ENCODE results near the gene LDAF1.
A peak's percentile ranks its signal among the peaks of the same experiment; 100 is the strongest.
"Not testable (repeated sequence)": the region's sequence is repeated elsewhere in the genome, so short reads cannot be mapped to it uniquely, and the experiment has no call there.

Gene LDAF1

GRCh38 chr16:21158208-21159110, at the start of gene LDAF1:
TSS of gene LDAF1 (plus strand) at chr16:21158674. CDS start at chr16:21161183, 2,509 bp downstream.
- FAIRE-seq, result no peak

GRCh38 chr16:21115551-21115950, 42.9 kb upstream of the LDAF1 start:
- FAIRE-seq; DNase-seq (ENCODE audit: insufficient read length, low spot score): not testable (repeated sequence)

More at GRCh38 chr16:21158208-21159110, at the start of gene LDAF1:
- peak; percentile 65 for DNase-seq (ENCODE audit: insufficient read length, low spot score)

DNA sequence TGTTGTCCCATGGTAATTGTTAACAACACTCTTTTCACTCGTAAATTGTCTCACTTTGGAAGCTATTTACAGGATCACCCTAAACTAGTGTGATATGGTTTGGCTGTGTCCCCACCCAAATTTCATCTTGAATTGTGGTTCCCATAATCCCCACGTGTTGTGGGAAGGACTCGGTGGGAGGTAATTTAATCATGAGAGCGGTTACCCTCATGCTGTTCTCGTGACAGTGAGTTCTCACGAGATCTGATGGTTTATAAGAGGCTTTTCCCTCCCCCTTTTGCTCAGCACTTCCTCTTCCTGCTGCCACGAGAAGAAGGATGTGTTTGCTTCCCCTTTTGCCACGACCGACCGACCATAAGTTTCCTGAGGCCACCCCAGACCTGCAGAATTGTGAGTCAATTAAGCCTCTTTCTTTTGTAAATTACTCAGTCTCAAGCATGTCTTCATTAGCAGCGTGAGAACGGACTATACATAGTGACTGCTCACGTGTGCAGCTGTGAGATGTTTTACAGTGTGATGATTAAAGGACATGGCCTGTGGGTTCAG, 42.3 kb upstream of the LDAF1 start:
- FAIRE-seq (no peak), DNase-seq (ENCODE audit: insufficient read length, low spot score) (no peak)

DNA sequence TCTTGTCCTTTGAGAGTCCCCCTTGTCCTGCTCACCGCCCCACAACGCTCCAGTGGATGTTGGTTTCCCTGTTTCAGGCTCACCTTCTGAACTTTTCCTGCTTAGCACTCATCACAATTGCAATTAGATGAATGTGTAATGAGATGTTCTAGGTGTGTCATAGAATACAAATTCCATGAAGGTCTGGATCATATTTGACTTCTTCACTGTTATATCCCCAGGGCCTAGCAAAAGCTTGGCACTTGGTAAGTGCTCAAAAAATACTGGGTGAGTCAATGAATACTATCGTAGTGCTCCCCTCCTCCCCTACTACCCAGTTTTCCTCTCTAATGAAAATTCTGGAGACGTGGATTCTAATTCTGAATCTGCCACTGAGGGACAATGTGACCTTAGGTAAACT, 40.9 kb upstream of the LDAF1 start:
- FAIRE-seq (no peak), DNase-seq (ENCODE audit: insufficient read length, low spot score) (no peak)

- DNase-seq (ENCODE audit: insufficient read length, low spot score) (no peak), FAIRE-seq (no peak)
These were observed 37.4 kb upstream of the LDAF1 start for GRCh38 chr16:21120976-21121520.

GRCh38 chr16:21125191-21125590, 33.3 kb upstream of the LDAF1 start:
- FAIRE-seq, result no peak
- DNase-seq (ENCODE audit: insufficient read length, low spot score), result no peak

DNA sequence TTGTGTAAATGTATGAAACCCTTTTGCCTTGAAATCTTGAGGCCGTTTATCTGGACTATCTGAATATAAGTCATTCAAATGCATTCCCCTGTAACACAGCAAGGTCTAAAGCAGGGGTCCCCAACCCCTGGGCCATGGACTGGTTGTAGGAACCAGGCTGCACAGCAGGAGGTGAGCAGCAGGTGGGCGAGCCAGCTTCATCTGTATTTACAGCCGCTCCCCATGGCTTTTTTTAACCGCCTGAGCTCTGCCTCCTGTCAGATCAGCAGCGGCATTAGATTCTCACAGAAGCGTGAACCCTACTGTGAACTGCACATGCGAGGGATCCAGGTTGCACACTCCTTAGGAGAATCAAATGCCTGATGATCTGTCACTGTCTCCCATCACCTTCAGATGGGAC, 32.0 kb upstream of the LDAF1 start:
- FAIRE-seq (no peak), DNase-seq (ENCODE audit: insufficient read length, low spot score) (no peak)

DNA sequence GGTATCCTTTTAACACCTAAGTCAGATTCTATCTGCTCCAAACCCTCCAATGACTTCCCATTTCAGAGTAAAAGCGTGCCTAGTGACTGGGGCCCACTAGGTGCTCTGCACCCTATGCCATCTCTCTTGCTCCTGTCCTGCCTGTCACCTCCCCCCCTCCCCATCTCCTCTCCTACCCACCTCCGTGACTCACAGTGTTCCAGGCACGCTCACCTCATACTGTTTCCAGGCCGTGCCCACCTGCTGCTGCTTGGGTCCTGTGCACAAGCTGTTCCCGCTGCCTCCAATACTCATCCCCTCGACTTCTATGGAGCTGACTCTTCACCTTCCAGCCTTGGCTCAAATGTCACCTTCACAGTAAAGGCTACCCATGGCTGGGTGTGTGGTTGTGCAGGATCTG, 29.5 kb upstream of the LDAF1 start:
- DNase-seq (ENCODE audit: insufficient read length, low spot score), result no peak
- no peak for FAIRE-seq

DNA sequence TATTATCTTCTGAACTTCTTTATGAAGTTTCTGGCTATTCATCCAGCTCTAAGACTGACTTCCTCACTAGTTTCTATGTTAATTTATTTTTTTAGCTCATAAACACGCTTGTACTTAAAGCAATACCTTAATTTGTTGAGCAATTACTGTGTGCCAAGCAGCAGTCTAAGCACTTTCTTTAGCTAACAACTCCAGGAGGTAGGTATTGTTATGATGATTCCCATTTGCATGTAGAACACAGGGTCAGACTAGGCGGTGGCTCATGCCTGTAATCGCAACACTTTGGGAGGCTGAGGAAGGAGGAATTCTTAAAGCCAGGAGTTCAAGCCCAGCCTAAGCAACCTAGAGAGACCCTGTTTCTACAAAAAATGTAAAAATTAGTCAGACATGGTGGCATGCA, 27.7 kb upstream of the LDAF1 start:
- FAIRE-seq, result no peak
- DNase-seq (ENCODE audit: insufficient read length, low spot score), result no peak

DNA sequence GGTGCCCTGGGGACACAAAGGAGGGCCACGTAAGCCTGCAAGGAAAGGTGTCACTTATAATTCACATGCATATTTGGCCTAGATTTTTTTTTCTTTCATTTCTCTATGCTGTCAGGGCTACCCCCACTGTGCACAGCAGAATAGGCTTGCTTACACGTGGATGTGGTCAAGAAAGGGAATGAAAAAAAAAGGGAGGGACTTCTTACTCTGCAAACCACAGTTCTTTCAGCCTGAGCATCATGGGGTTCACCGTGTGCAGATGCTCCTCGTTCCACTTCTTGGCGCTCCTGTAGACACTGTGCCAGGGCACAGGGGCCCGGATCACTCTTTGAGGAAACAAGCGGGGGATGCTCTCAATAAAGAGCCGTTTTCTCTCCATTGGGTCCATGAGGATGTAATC, 24.4 kb upstream of the LDAF1 start:
- DNase-seq (ENCODE audit: insufficient read length, low spot score) (no peak), FAIRE-seq (no peak)

- no peak for DNase-seq (ENCODE audit: insufficient read length, low spot score)
- no peak for FAIRE-seq
These were observed 12.7 kb upstream of the LDAF1 start for GRCh38 chr16:21145738-21146137.

GRCh38 chr16:21150375-21151001, 8.0 kb upstream of the LDAF1 start, which contains the start of gene DNAH3:
TSS of gene DNAH3 (minus strand) at chr16:21150846. CDS start at chr16:21150319, 527 bp downstream.
- DNase-seq (ENCODE audit: insufficient read length, low spot score) (no peak), FAIRE-seq (no peak)

DNA sequence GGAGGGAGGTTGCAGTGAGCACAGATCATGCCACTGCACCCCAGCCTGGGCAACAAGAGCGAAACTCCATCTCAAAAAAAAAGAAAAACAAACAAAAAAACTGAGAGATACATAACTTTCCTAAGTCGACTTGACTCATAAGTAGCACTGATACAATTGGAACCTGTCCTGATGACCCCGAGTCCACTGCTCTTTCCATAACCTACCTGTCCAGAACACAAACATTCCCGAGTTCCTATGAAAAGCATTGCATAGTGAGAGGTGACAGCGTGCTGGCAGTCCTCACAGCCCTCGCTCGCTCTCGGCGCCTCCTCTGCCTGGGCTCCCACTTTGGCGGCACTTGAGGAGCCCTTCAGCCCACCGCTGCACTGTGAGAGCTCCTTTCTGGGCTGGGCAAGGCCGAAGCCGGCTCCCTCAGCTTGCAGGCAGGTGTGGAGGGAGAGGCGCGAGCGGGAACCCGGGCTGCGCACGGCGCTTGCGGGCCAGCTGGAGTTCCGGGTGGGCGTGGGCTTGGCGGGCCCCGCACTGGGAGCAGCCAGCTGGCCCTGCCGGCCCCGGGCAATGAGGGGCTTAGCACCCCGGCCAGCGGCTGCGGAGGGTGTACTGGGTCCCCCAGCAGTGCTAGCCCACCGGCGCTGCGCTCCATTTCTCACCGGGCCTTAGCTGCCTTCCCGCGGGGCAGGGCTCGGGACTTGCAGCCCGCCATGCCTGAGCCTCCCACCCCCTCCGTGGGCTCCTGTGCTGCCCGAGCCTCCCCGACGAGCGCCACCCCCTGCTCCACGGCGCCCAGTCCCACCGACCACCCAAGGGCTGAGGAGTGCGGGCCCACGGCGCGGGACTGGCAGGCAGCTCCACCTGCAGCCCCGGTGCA, 6.1 kb upstream of the LDAF1 start:
- not testable (repeated sequence) for DNase-seq (ENCODE audit: insufficient read length, low spot score); FAIRE-seq

GRCh38 chr16:21153124-21153729, 5.2 kb upstream of the LDAF1 start:
- not testable (repeated sequence) for DNase-seq (ENCODE audit: insufficient read length, low spot score); FAIRE-seq

DNA sequence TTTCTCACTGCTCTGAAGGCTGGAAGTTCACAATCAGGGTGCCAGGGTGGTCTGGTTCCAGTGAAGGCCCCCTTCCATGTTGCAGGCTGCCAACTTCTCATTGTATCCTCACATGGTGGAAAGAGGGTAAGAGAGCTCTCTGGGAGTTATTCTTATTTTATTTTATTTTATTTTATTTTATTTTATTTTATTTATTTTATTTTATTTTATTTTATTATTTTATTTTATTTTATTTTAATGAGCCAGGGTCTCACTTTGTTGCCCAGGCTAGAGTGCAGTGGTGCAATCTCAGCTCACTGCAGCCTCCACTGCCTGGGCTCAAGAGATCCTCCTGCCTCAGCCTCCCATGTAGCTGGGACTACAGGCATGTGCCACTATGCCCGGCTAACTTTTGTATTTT, 2.5 kb upstream of the LDAF1 start:
- not testable (repeated sequence) for DNase-seq (ENCODE audit: insufficient read length, low spot score); FAIRE-seq

GRCh38 chr16:21156767-21157467, 1.6 kb upstream of the LDAF1 start:
- no peak for FAIRE-seq
- peak; percentile 73 for DNase-seq (ENCODE audit: insufficient read length, low spot score)

- no peak for DNase-seq (ENCODE audit: insufficient read length, low spot score)
- FAIRE-seq, result no peak
These were observed 842 bp upstream of the LDAF1 start for GRCh38 chr16:21157632-21158031.

DNA sequence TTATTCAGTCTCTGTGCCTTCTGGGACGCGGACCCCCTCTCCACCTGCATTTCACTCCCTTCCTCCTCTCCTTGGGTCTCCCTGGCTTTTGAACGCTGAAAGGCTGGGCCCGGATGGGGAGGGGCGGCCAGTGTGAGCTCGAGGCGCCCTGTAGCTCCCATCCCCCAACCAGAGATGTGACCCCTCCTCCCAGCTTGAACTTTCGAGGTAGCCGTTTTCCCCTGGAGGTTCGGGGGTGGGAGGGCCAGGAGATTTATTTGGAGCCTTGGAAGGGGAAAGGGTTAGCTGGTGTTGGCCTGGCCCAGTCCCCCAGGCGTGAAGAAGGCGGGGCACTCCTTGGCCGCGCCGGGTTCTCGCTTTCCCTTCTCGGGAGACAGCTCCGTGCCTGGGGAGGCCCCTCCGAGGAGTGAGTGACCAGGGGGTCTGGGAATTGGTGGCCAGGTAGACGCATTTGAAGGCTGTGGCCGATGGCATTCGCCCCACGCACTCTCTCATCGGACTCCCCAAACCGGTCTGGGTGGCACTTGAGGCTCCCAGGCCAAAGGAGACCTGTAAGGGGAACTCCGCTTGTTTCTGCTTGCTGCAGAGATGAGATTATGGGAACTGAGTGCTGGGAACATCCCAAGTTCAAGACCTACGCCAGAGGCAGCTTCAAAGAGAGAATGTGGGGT, 942 bp downstream of the LDAF1 start:
- DNase-seq (ENCODE audit: insufficient read length, low spot score) (no peak), FAIRE-seq (no peak)

DNA sequence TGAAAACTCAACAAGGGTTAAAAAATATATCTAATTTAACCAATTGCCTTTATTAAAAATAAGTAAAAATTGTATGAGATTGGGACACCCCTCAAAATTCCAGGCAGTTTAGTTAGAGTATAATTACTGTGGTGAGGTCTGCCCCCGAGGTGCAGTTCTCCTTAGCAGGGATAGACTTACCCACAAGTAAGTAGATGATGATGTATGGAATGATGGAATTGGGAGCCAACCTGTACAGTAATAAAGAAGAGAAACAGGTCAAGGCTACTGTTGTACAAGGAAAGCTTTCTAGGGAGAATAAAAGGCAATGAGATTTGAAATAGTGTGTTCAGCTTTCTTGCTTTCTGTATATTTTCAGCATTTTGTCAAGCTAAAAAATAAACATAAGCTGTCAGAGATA, 1.8 kb downstream of the LDAF1 start:
- FAIRE-seq (no peak), DNase-seq (ENCODE audit: insufficient read length, low spot score) (no peak)

Data from HTR-8/SVneo (cell line).